Activated T-cell treated with anti-CD3 and anti-CD28 coated beads, Interleukin-2, amount 50 U/mL, for 24 hours (primary cell): Measurements from ENCODE around the gene FLOT1.

Experiments
- DNase-seq: peaks from one replicate; pipeline ENCODE4 v3.0.0-alpha.2; 2020
- H3K27ac Mint-ChIP-seq: 2 replicates; pipeline ENCODE4 v1.8.0; 2020; ENCODE audit warnings: mild to moderate bottlenecking, mixed read lengths
- H3K27me3 Mint-ChIP-seq: 2 replicates; pipeline ENCODE4 v1.8.0; 2020; ENCODE audit warnings: mixed read lengths
- H3K36me3 Mint-ChIP-seq: 2 replicates; pipeline ENCODE4 v1.8.0; 2020; ENCODE audit warnings: low read depth, mixed read lengths
- H3K4me1 Mint-ChIP-seq: 2 replicates; pipeline ENCODE4 v1.8.0; 2020; ENCODE audit warnings: low read depth, mixed read lengths
- H3K4me3 Mint-ChIP-seq: 2 replicates; pipeline ENCODE4 v1.8.0; 2020; ENCODE audit warnings: mild to moderate bottlenecking, moderate library complexity, mixed read lengths
- H3K9me3 Mint-ChIP-seq: 2 replicates; pipeline ENCODE4 v1.8.0; 2020; ENCODE audit warnings: mixed read lengths

The FLOT1 gene

GRCh38 chr6:30679765-30680535, 62.5 kb downstream of the FLOT1 start:
- peak; percentile 38 for DNase-seq
- Mint-ChIP-seq H3K27me3 (no peaks in the 10 kb centered on the region), H3K36me3 (peaks cover 91% of the 10 kb centered on the region), H3K4me1 (peaks cover 31% of the 10 kb centered on the region), H3K27ac (peak overlapping the region; percentile 99), H3K9me3 (no peaks in the 10 kb centered on the region), H3K4me3 (peak overlapping the region; percentile 94)

- H3K9me3 Mint-ChIP-seq = no peaks in the 10 kb centered on the region
- H3K27me3 Mint-ChIP-seq = no peaks in the 10 kb centered on the region
- peaks cover 84% of the 10 kb centered on the region for H3K36me3 Mint-ChIP-seq
- peak overlapping the region; percentile 99 for H3K27ac Mint-ChIP-seq
- H3K4me3 Mint-ChIP-seq = peak overlapping the region; percentile 94
- H3K4me1 Mint-ChIP-seq = peaks cover 33% of the 10 kb centered on the region
- DNase-seq = peak; percentile 95
Measured at GRCh38 chr6:30678964-30679726, 63.3 kb downstream of the FLOT1 start.
